Measurements from ENCODE around the gene C3orf22.
"Not testable (repeated sequence)": the region's sequence is repeated elsewhere in the genome, so short reads cannot be mapped to it uniquely, and the experiment has no call there.

The C3orf22 gene

GRCh38 chr3:126542340-126543241, 16.1 kb downstream of the C3orf22 start:
- no peak for DNase-seq

- no peak for DNase-seq
These were observed 16.9 kb downstream of the C3orf22 start for GRCh38 chr3:126541628-126542339.

DNA sequence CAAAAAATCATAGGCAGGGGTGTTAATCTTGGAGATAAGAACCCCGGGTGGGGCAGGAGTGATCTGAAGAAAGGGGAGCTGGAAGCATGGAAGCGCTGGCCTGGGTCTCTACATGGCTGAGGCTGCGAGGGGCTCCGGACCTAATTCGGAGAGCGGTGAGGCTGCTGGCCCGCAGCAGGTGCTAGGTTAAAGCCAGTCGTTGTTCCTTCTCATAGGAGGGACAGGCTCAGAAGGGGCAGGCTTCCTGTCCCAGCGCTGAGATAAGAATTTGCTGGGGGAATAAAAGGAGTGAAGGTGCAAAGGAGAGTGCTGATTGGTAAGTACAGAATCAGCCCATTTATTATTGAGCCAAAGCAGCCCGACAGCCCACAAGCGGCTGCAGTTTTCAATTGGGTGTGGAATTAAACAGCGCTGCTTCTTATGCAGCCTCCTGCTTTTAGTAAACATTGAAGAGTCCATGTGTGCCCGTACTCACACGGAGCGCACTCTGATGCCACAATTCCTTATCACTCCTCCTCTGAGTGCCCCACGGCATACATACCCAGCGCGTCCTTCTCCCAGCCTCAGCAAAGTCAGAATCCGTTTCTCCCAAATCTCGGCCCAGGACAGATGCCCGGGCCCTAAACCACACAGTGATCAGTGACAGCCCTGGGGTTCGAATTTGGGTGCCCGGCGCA, 17.6 kb downstream of the C3orf22 start:
- no peak for DNase-seq

GRCh38 chr3:126540342-126540849, 18.3 kb downstream of the C3orf22 start:
- DNase-seq, result peak; percentile 88

DNA sequence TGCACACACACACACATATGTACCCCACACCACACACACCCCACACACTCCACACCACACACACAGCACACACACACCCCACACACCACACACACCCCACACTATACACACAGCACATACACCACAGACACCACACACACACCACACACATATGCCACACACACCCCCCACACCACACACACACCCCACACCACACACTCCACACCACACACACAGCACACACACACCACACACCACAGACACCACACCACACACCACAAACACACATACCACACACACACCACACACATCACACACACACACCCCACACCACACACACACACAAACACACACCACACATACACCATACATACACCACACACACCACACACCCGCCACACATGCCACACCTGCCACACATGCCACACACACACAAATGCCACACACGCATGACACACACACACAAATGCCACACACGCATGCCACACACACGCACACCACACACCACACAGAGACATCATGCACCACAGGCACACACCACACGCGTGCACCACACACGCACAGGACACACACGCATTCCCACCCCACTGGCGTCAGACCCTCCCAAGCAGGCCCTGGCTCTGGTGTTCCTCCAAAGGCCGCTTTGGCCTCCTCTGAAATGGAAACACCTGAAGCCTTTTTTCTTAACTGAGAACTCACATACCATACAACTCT, 19.0 kb downstream of the C3orf22 start:
- DNase-seq, result no peak

GRCh38 chr3:126538966-126539365, 19.8 kb downstream of the C3orf22 start:
- DNase-seq, result no peak

DNA sequence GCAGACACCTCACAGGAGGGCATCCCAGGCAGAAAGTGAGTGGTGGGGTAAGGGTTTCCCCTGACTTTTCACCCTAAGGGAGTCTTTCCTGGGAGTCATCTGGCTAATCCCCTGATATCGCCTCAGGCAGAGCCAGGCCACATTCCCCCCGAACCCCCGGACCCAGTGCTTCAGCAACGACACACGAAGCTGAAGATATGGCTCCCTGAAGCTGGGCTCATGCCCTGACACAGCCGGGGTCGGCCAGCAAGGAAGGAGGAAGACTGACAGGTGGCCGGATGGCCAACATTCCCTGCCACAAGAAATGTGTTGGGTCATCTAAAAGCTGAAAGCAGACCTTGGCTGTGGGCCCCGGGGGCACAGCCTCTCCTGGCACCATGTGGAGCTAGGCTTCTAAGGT, 20.4 kb downstream of the C3orf22 start:
- no peak for DNase-seq

DNA sequence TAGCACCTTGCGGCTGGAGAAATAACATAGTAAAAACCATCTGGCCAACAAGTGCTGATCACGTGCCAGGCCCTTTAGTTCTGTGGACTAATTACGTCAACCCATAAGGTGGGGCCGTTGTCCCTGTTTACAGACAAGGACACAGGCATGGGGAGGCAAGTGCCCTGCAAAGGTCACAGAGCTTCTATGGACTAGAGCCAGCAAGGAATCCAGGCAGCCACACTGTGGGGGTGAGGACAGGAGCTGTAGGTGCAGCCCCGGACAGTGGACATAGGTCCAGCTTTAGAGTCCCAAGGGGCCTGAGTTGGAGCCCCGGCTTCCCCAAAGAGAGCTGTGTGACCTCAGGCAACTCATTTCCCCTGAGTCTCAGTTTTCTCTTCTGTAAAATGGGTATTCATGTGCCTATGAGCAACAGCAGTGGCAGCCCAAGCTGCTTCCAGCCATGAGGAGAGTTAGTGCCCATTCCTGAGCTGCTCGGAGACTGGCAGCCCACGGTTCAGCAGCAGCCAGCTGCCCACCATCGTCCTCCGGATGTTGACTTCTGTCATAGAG, 20.9 kb downstream of the C3orf22 start:
- DNase-seq, result no peak

- DNase-seq, result no peak
These were observed 21.5 kb downstream of the C3orf22 start for GRCh38 chr3:126537116-126537729.

DNA sequence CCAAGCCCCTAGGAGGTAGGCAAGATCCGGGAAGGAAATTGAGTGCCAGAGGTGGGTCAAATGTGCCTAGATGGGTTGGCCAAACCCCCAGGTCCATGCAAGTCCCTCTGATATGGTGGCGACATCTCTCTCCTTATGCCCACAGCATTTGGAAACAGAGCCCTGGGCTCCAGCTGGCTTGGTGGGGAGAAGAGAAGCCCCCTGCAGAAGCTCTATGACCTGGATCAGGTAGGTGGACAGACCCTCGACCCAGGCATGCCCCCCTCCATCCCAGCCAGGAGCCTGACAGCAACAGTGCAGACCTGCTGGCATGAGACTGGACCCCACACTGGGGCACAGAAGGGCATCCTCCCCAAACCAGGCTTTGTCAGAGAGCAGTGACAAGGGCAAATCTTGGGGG, 22.6 kb downstream of the C3orf22 start:
- DNase-seq, result no peak

DNA sequence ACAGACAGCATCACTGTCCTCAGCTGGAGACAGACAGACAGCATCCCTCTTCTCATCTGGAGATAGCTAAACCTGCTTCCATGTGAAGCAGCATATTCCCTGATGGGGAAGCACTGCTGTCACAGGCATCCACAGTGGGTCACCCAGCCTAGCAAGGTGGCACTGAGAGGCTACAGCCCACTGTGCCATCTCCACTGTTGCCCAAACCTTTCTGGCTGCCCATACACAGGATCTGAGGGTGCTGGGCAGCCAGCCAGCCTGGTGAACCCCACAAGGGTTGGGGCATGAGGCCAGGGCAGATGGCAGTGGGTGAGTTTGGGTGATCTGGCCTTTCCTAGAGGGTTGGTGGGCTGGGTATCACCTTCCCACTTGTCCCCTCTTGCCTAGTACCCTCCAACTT, 23.1 kb downstream of the C3orf22 start:
- DNase-seq, result no peak

GRCh38 chr3:126534716-126535115, 24.0 kb downstream of the C3orf22 start:
- DNase-seq, result not testable (repeated sequence)

- DNase-seq, result no peak
These were observed 25.2 kb downstream of the C3orf22 start for GRCh38 chr3:126533506-126533905.

- DNase-seq, result no peak
These were observed 27.7 kb downstream of the C3orf22 start for GRCh38 chr3:126531051-126531330.

DNA sequence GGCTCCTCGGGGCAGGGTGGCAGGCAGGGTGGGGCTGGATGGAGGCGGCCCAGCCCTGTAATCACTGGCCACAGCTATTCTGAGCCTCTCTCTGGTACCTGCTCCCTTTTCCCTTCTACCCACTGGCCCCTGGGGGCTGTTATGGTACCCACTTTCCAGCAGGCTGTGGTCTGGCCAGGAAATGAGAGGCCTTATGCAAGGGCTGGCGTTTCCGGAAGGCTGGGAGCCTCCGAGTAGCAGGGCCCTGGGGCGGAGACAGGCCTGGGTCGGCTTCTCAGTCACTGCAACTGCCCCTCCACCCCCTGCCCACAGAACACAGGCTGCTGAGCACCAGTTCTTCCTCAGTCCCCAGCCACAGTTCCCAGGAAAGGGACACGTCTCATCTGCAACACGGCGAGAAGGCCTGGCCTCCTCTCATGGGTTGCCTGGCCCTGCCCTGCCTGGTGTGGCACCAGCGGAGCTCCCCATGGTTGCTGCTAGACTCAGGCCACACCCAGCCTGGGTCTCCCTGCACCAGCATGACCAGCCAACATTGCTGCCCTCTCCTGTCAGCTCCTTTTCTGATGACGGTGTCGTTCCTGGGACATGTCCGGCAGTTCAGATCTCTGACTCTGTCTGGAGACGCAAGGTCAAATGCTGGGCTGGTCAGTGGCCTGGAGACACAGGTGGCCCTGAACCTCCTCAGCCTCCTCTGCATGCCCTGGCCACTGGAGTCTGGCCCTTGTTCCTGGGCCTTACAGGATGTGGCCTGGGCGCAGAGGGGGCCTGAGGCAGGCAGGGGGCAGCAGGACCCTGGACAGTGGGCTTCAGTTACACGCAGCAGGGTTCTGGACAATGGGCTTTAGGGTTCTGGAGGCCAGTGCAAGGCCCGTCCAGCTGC, 28.3 kb downstream of the C3orf22 start:
- DNase-seq, result no peak

- no peak for DNase-seq
These were observed 29.1 kb downstream of the C3orf22 start for GRCh38 chr3:126529585-126530170.

GRCh38 chr3:126528800-126529541, 29.8 kb downstream of the C3orf22 start:
- peak; percentile 51 for DNase-seq

DNA sequence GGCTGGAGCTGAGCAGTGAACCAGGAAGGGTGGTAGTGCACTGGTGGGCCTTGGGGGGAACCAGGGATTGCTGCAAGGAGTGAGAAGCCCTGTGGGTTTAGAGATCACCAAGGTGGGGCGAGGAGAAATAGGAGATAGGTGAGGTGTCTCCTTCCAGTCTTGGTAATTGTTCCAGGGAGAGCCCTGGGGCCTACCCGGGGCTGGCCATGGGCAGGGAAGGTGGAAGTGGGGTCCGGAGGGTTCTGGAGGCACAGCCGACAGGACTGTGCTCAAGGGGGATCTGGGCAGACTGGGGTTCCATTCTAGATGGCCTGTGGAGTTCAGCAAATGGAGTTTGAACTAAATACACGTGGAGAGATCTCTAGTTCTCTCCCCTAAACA, 30.3 kb downstream of the C3orf22 start:
- DNase-seq, result no peak

DNA sequence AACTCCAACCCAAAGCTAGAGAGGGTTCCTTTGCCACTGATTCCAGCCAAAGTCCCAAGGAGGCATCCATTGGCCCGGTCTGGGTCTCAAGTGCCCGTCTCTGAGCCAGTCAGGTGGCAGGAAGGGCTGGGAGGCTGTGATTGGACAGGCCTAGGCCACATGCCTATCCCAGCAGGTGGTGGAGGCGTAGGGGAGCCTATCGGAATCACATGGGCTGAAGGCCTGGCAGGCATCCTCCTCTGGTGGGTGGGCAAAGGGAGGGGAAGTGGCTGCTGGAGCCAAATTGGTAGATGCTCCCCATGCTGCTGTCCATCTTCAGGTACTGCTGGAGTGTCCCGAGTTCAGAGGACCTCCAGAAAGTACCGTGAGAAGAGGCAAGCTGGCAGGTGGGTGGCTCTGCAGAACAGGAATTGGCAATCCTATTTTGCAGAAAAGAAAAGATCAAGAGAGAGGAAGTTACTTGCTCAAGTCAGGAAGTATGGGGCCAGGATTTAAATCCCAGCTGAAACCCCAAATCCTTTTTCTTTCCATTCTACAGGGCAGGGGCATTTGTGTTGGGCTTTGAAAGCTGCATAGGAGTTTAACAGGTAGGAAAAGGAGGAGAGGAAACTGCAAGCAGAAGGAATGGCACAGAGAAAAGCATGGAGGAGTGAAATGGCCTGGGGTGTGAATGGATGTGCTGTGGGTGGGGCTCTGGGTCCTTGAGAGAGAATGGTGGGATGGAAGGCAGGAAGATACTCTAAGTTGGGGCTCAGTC, 31.1 kb downstream of the C3orf22 start:
- DNase-seq, result no peak

Data from kidney glomerular epithelial cell (primary cell).